Loucy (cell line): ENCODE measurements around the gene B4GALNT1.

Experiments used
- H2AFZ ChIP-seq: fragments of 200-600 bp; sonication (generic); 2 replicates; pipeline ENCODE4 v1.6.0; 2016; ENCODE audit warnings: antibody characterized with exemption, mild to moderate bottlenecking, low read length, moderate library complexity
- H3F3A ChIP-seq: fragments of 200-600 bp; 2 replicates; pipeline ENCODE4 v1.6.0; 2016; ENCODE audit warnings: antibody characterized with exemption, low read depth, mild to moderate bottlenecking
- H3K27me3 ChIP-seq: fragments of 200-600 bp; sonication (generic); 2 replicates; pipeline ENCODE4 v1.6.1; 2014; ENCODE audit warnings: low read length, mild to moderate bottlenecking; ENCODE audit not compliant: insufficient read depth, poor library complexity, severe bottlenecking
- H3K36me3 ChIP-seq: fragments of 200-600 bp; sonication (generic); 2 replicates; pipeline ENCODE4 v1.6.1; 2016; ENCODE audit warnings: low read length; ENCODE audit not compliant: insufficient read depth
- H3K4me1 ChIP-seq: fragments of 200-600 bp; sonication (generic); 2 replicates; pipeline ENCODE4 v1.5.1; 2014; ENCODE audit warnings: low read length, mild to moderate bottlenecking; ENCODE audit not compliant: insufficient read depth, poor library complexity, severe bottlenecking
- H3K4me2 ChIP-seq: fragments of 200-600 bp; sonication (generic); 2 replicates; pipeline ENCODE4 v1.6.0; 2014; ENCODE audit warnings: antibody characterized with exemption, low read length, low read depth, mild to moderate bottlenecking; ENCODE audit not compliant: poor library complexity, severe bottlenecking
- H3K4me3 ChIP-seq: fragments of 200-600 bp; sonication (generic); 2 replicates; pipeline ENCODE4 v1.5.1; 2014; ENCODE audit warnings: low read length, mild to moderate bottlenecking, mixed read lengths; ENCODE audit not compliant: poor library complexity, severe bottlenecking
- H3K79me2 ChIP-seq: fragments of 200-600 bp; sonication (generic); 2 replicates; pipeline ENCODE4 v1.6.1; 2014; ENCODE audit warnings: low read length; ENCODE audit not compliant: insufficient read depth
- H3K9ac ChIP-seq: fragments of 200-600 bp; sonication (generic); 2 replicates; pipeline ENCODE4 v1.6.0; 2014; ENCODE audit warnings: mild to moderate bottlenecking, low read depth, low read length, moderate library complexity; ENCODE audit not compliant: poor library complexity, severe bottlenecking
- H3K9me2 ChIP-seq: fragments of 200-600 bp; sonication (generic); replicated peaks from 2 replicates; pipeline ENCODE4 v1.6.1; 2016; ENCODE audit warnings: low read depth, low read length, mixed read lengths
- H3K9me3 ChIP-seq: fragments of 200-600 bp; sonication (generic); 2 replicates; pipeline ENCODE4 v1.6.1; 2014; ENCODE audit warnings: mild to moderate bottlenecking, antibody characterized with exemption, low read length, low read depth; ENCODE audit not compliant: insufficient read depth
- H4K20me1 ChIP-seq: fragments of 200-600 bp; sonication (generic); 2 replicates; pipeline ENCODE4 v1.6.0; 2014; ENCODE audit warnings: antibody characterized with exemption, low read length, mild to moderate bottlenecking; ENCODE audit not compliant: insufficient read depth, poor library complexity, severe bottlenecking
- EZH2phosphoT487 ChIP-seq: fragments of 200-600 bp; IDR thresholded peaks from 2 replicates; pipeline ENCODE4 v1.6.1; 2018; ENCODE audit warnings: antibody characterized with exemption, mild to moderate bottlenecking, moderate library complexity, borderline replicate concordance
- TF ChIP-seq, protein P1 (sequence below): fragments of 200-600 bp; sonication (generic); conservative IDR thresholded peaks from 2 replicates; pipeline ENCODE4 v1.5.1; 2014; ENCODE audit warnings: mild to moderate bottlenecking, antibody characterized with exemption, low read length

The B4GALNT1 gene

GRCh38 chr12:57616383-57617101, 16.5 kb downstream of the B4GALNT1 start:
- TF ChIP-seq, protein P1, sequence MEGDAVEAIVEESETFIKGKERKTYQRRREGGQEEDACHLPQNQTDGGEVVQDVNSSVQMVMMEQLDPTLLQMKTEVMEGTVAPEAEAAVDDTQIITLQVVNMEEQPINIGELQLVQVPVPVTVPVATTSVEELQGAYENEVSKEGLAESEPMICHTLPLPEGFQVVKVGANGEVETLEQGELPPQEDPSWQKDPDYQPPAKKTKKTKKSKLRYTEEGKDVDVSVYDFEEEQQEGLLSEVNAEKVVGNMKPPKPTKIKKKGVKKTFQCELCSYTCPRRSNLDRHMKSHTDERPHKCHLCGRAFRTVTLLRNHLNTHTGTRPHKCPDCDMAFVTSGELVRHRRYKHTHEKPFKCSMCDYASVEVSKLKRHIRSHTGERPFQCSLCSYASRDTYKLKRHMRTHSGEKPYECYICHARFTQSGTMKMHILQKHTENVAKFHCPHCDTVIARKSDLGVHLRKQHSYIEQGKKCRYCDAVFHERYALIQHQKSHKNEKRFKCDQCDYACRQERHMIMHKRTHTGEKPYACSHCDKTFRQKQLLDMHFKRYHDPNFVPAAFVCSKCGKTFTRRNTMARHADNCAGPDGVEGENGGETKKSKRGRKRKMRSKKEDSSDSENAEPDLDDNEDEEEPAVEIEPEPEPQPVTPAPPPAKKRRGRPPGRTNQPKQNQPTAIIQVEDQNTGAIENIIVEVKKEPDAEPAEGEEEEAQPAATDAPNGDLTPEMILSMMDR: no peak
- no peak for TF ChIP-seq EZH2phosphoT487
- peaks cover 24% of the 10 kb centered on the region for H3K4me1 ChIP-seq
- no peak overlapping the region for H3K4me2 ChIP-seq
- no peaks in the 10 kb centered on the region for H3K79me2 ChIP-seq
- H3K36me3 ChIP-seq: no peaks in the 10 kb centered on the region
- H3K9me2 ChIP-seq: no peaks in the 10 kb centered on the region
- no peaks in the 10 kb centered on the region for H3K27me3 ChIP-seq
- no peak overlapping the region for H3K9ac ChIP-seq
- no peaks in the 10 kb centered on the region for H3F3A ChIP-seq
- H3K4me3 ChIP-seq: no peak overlapping the region
- no peaks in the 10 kb centered on the region for H3K9me3 ChIP-seq
- no peak overlapping the region for H2AFZ ChIP-seq
- no peaks in the 10 kb centered on the region for H4K20me1 ChIP-seq

GRCh38 chr12:57615637-57616036, 17.4 kb downstream of the B4GALNT1 start:
- Histone ChIP-seq H2AFZ (no peak overlapping the region), H3K36me3 (no peaks in the 10 kb centered on the region), H3K4me1 (peaks cover 27% of the 10 kb centered on the region), H3K79me2 (no peaks in the 10 kb centered on the region), H3F3A (no peaks in the 10 kb centered on the region), H3K4me3 (no peak overlapping the region), H3K4me2 (no peak overlapping the region), H3K27me3 (no peaks in the 10 kb centered on the region), H3K9ac (no peak overlapping the region), H3K9me3 (no peaks in the 10 kb centered on the region), H4K20me1 (no peaks in the 10 kb centered on the region), H3K9me2 (no peaks in the 10 kb centered on the region)
- no peak for TF ChIP-seq EZH2phosphoT487
- TF ChIP-seq, protein P1: no peak

DNA sequence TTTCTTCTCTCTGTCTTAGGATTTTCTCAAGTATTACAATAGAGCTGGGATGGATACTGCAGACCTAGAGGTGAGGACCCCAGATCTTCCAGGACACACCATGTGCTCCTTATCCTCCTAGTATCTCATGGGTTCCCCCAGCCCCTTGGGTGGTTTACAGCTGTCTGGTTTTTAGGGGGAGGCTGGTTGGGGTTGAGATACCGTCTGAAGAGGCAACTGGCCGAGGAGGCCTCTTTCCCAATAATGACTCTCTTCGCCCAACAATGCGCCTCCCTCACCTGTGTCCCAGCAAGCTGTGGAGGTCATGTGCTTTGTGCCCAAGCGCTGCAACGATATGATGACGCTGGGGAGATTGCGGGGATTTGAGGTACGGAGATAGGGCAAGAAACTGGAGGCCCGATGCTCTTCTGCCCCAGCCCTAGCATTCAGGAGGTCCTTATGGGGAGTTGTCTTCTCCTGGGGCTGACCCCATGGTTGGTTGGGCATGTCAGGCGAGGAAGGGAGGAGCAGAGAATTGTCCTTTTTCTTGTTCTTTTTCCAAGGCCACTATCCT, 18.0 kb downstream of the B4GALNT1 start:
- Histone ChIP-seq H3K79me2 (no peaks in the 10 kb centered on the region), H3K4me2 (no peak overlapping the region), H3K9me2 (no peaks in the 10 kb centered on the region), H3K4me1 (peaks cover 27% of the 10 kb centered on the region), H3K27me3 (no peaks in the 10 kb centered on the region), H3K9me3 (no peaks in the 10 kb centered on the region), H2AFZ (no peak overlapping the region), H3F3A (no peaks in the 10 kb centered on the region), H3K9ac (no peak overlapping the region), H3K4me3 (no peak overlapping the region), H4K20me1 (no peaks in the 10 kb centered on the region), H3K36me3 (no peaks in the 10 kb centered on the region)
- no peak for TF ChIP-seq EZH2phosphoT487
- TF ChIP-seq, protein P1: no peak
